Breast epithelium (tissue), 3 donors: ENCODE results near the gene ACOX2.

ENCODE experiments used
- CTCF ChIP-seq, 3 donors: fragments of 450-650 bp; IDR thresholded peaks; one replicate each; pipeline ENCODE4 v1.5.1; 2016 to 2017; ENCODE audit warnings: antibody characterized with exemption in 3 of 3, mild to moderate bottlenecking in 3 of 3, moderate library complexity in 3 of 3
- POLR2A ChIP-seq: fragments of 450-650 bp; IDR thresholded peaks from one replicate; pipeline ENCODE4 v1.6.1; 2016; ENCODE audit warnings: antibody characterized with exemption, mild to moderate bottlenecking, moderate library complexity

- TF ChIP-seq CTCF (IDR thresholded peaks at IDR 0.05): no peak
- TF ChIP-seq POLR2A: no peak
These were observed 49.0 kb upstream of the ACOX2 start for GRCh38 chr3:58585994-58586393.
